ENCODE data around the gene IGF2BP2.

DNA sequence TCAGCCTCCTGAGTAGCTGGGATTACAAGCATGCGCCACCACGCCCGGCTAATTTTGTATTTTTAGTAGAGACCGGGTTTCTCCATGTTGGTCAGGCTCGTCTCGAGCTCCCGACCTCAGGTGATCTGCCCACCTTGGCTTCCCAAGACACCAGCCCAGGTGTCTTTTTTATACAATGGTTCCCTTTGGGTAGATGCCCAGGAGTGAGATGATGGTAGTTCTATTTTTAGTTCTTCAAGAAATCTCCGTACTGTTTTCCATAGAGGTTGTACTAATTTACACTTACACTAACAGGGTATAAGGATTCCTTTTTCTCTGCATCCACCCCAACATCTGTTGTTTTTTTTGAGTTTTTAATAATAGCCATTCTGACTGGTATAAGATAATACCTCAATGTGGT lies 94.3 kb downstream of the IGF2BP2 start:
- TF ChIP-seq POLR2A (IDR thresholded peaks at IDR 0.05; ENCODE audit: low read length) (no peak), GATA1 (IDR thresholded peaks at IDR 0.05; ENCODE audit: low read depth, low read length) (no peak)
